ENCODE measurements around the gene PRPS1. TPM values are rescaled to one million over a fixed set of nuclear protein-coding genes. Genes with fewer than 3 reads are reported as not detected.
A peak's percentile ranks its signal among the peaks of the same experiment; 100 is the strongest.

Gene PRPS1
- total RNA-seq, result 10 to 100 TPM in 3 of 4 donors, 1 to 10 TPM in 1; 8.2 to 17.5 (median 14.5) TPM

GRCh38 chrX:107627838-107628661 lies at the start of gene PRPS1:
PRPS1 (plus strand) TSS chrX:107628510; CDS start chrX:107628629, 119 bp downstream.
- no peaks in the 10 kb centered on the region for H3K9me3 ChIP-seq

GRCh38 chrX:107579956-107580355 lies 48.4 kb upstream of the PRPS1 start:
- 65% methylated on average over 3 of the region's 3 CpGs for WGBS
- DNase-seq (ENCODE audit: low spot score in 2 of 2), result no peak
- TF ChIP-seq POLR2A (IDR thresholded peaks at IDR 0.05), result no peak
- TF ChIP-seq CTCF (IDR thresholded peaks at IDR 0.05), result no peak
- no peak for TF ChIP-seq POLR2AphosphoS5 (IDR thresholded peaks at IDR 0.05)
- TF ChIP-seq EP300 (IDR thresholded peaks at IDR 0.05), result no peak
- no peaks in the 10 kb centered on the region for H3K36me3 ChIP-seq
- H3K9me3 ChIP-seq, result no peaks in the 10 kb centered on the region
- no peaks in the 10 kb centered on the region for H3K27me3 ChIP-seq
- H3K27ac ChIP-seq, result no peak overlapping the region
- H3K4me3 ChIP-seq, result no peak overlapping the region
- no peaks in the 10 kb centered on the region for H3K4me1 ChIP-seq

More at GRCh38 chrX:107627838-107628661, at the start of gene PRPS1:
- Histone ChIP-seq H3K36me3 (no peaks in the 10 kb centered on the region), H3K27ac (peak within 1 kb of the TSS; percentile 79), H3K4me1 (peaks cover 5% of the 10 kb centered on the region), H3K4me3 (peak within 1 kb of the TSS; percentile 60), H3K27me3 (no peaks in the 10 kb centered on the region)
- TF ChIP-seq POLR2A (IDR thresholded peaks at IDR 0.05) (peak in 1 of 2 donors; percentile 78), EP300 (IDR thresholded peaks at IDR 0.05) (no peak)
- peak; percentile 94 to 95 for DNase-seq (ENCODE audit: low spot score in 2 of 2)
- 38% methylated on average over 37 of the region's 37 CpGs for WGBS

GRCh38 chrX:107581923-107582322 lies 46.4 kb upstream of the PRPS1 start:
- Histone ChIP-seq H3K4me1 (no peaks in the 10 kb centered on the region), H3K4me3 (no peak overlapping the region), H3K9me3 (no peaks in the 10 kb centered on the region), H3K27me3 (no peaks in the 10 kb centered on the region), H3K36me3 (no peaks in the 10 kb centered on the region), H3K27ac (no peak overlapping the region)
- DNase-seq (ENCODE audit: low spot score in 2 of 2), result no peak
- WGBS, result 89% methylated on average over 4 of the region's 4 CpGs
- no peak for TF ChIP-seq POLR2AphosphoS5 (IDR thresholded peaks at IDR 0.05)
- no peak for TF ChIP-seq CTCF (IDR thresholded peaks at IDR 0.05)
- TF ChIP-seq POLR2A (IDR thresholded peaks at IDR 0.05), result no peak
- no peak for TF ChIP-seq EP300 (IDR thresholded peaks at IDR 0.05)

- H3K9me3 ChIP-seq, result no peaks in the 10 kb centered on the region
- no peaks in the 10 kb centered on the region for H3K4me1 ChIP-seq
- no peak overlapping the region for H3K27ac ChIP-seq
- TF ChIP-seq EP300 (IDR thresholded peaks at IDR 0.05), result no peak
- TF ChIP-seq POLR2A (IDR thresholded peaks at IDR 0.05), result no peak
- TF ChIP-seq CTCF (IDR thresholded peaks at IDR 0.05), result no peak
- no peak for TF ChIP-seq POLR2AphosphoS5 (IDR thresholded peaks at IDR 0.05)
- no peaks in the 10 kb centered on the region for H3K36me3 ChIP-seq
- DNase-seq (ENCODE audit: low spot score in 2 of 2), result no peak
- H3K4me3 ChIP-seq, result no peak overlapping the region
- no peaks in the 10 kb centered on the region for H3K27me3 ChIP-seq
- 95% methylated on average over 6 of the region's 6 CpGs for WGBS
Measured at GRCh38 chrX:107589243-107589642, 39.1 kb upstream of the PRPS1 start.

- Histone ChIP-seq H3K36me3 (no peaks in the 10 kb centered on the region), H3K4me1 (no peaks in the 10 kb centered on the region), H3K4me3 (no peak overlapping the region), H3K9me3 (no peaks in the 10 kb centered on the region), H3K27me3 (no peaks in the 10 kb centered on the region), H3K27ac (no peak overlapping the region)
- 49% methylated on average over 4 of the region's 4 CpGs for WGBS
- TF ChIP-seq POLR2AphosphoS5 (IDR thresholded peaks at IDR 0.05) (no peak), CTCF (IDR thresholded peaks at IDR 0.05) (no peak), EP300 (IDR thresholded peaks at IDR 0.05) (no peak), POLR2A (IDR thresholded peaks at IDR 0.05) (no peak)
- no peak for DNase-seq (ENCODE audit: low spot score in 2 of 2)
Measured at GRCh38 chrX:107596651-107597050, 31.7 kb upstream of the PRPS1 start.

Data from suprapubic skin (tissue), 4 donors.